Measurements from ENCODE around the gene GATM. TPM values are rescaled to one million over a fixed set of nuclear protein-coding genes. Genes with fewer than 3 reads are reported as not detected.

Gene GATM
- total and polyA plus RNA-seq, 10 donors, result 19.3 to 69.4 (median 37.6) TPM

- Histone ChIP-seq H3K36me3 (no peaks in the 10 kb centered on the region), H3K4me1 (peaks cover 0 to 11% (median 4%) of the 10 kb centered on the region in 6 donors), H3K4me3 (no peak overlapping the region), H3K9me3 (no peaks in the 10 kb centered on the region), H3K27ac (no peak overlapping the region), H3K27me3 (replicated peaks in 1 of 7) (no peaks in the 10 kb centered on the region)
- 29 to 52% (median 43%) methylated on average over 3 of the region's 3 CpGs for WGBS, 5 donors
- DNase-seq, result no peak
- TF ChIP-seq POLR2AphosphoS5 (IDR thresholded peaks at IDR 0.05), result no peak
- no peak for TF ChIP-seq CTCF (IDR thresholded peaks at IDR 0.05 in 8 of 11, conservative IDR thresholded peaks at IDR 0.05 in 3 of 11)
- no peak for TF ChIP-seq POLR2A (IDR thresholded peaks at IDR 0.05)
- intact Hi-C loops (cut with DNase I; ENCODE audit: low total_unique reads), result no loop called here
Measured at GRCh38 chr15:45333550-45333949, 44.8 kb downstream of the GATM start.

GRCh38 chr15:45332694-45333093 lies 45.6 kb downstream of the GATM start:
- Histone ChIP-seq H3K27me3 (replicated peaks in 1 of 7) (peaks cover 0 to 2% (median 0%) of the 10 kb centered on the region in 7 donors), H3K27ac (no peak overlapping the region), H3K4me3 (no peak overlapping the region), H3K36me3 (no peaks in the 10 kb centered on the region), H3K9me3 (no peaks in the 10 kb centered on the region), H3K4me1 (peaks cover 0 to 11% (median 4%) of the 10 kb centered on the region in 6 donors)
- intact Hi-C loops (cut with DNase I; ENCODE audit: low total_unique reads), result no loop called here
- no peak for DNase-seq
- WGBS, 5 donors, result 91 to 97% (median 94%) methylated on average over 12 of the region's 12 CpGs
- TF ChIP-seq POLR2A (IDR thresholded peaks at IDR 0.05) (no peak), CTCF (IDR thresholded peaks at IDR 0.05 in 8 of 11, conservative IDR thresholded peaks at IDR 0.05 in 3 of 11) (no peak), POLR2AphosphoS5 (IDR thresholded peaks at IDR 0.05) (no peak)

GRCh38 chr15:45331972-45332371 lies 46.4 kb downstream of the GATM start:
- 74 to 79% (median 76%) methylated on average over 4 of the region's 4 CpGs for WGBS, 5 donors
- no peak overlapping the region for H3K27ac ChIP-seq
- H3K36me3 ChIP-seq, result no peaks in the 10 kb centered on the region
- H3K4me1 ChIP-seq, result peaks cover 0 to 11% (median 4%) of the 10 kb centered on the region in 6 donors
- TF ChIP-seq CTCF (IDR thresholded peaks at IDR 0.05 in 8 of 11, conservative IDR thresholded peaks at IDR 0.05 in 3 of 11) (no peak), POLR2A (IDR thresholded peaks at IDR 0.05) (no peak), POLR2AphosphoS5 (IDR thresholded peaks at IDR 0.05) (no peak)
- intact Hi-C loops (cut with DNase I; ENCODE audit: low total_unique reads), result no loop called here
- no peak for DNase-seq
- H3K4me3 ChIP-seq, result no peak overlapping the region
- no peaks in the 10 kb centered on the region for H3K9me3 ChIP-seq
- peaks cover 0 to 9% (median 0%) of the 10 kb centered on the region in 7 donors for H3K27me3 ChIP-seq (replicated peaks in 1 of 7)

GRCh38 chr15:45328663-45329062 lies 49.7 kb downstream of the GATM start:
- Histone ChIP-seq H3K4me3 (no peak overlapping the region), H3K27me3 (replicated peaks in 1 of 7) (peaks cover 0 to 24% (median 0%) of the 10 kb centered on the region in 7 donors), H3K36me3 (no peaks in the 10 kb centered on the region), H3K27ac (no peak overlapping the region), H3K4me1 (peaks cover 0 to 4% (median 0%) of the 10 kb centered on the region in 6 donors), H3K9me3 (no peaks in the 10 kb centered on the region)
- 44 to 81% (median 67%) methylated on average over 2 of the region's 2 CpGs for WGBS, 5 donors
- intact Hi-C loops (cut with DNase I; ENCODE audit: low total_unique reads), result no loop called here
- DNase-seq, result no peak
- no peak for TF ChIP-seq POLR2AphosphoS5 (IDR thresholded peaks at IDR 0.05)
- no peak for TF ChIP-seq CTCF (IDR thresholded peaks at IDR 0.05 in 8 of 11, conservative IDR thresholded peaks at IDR 0.05 in 3 of 11)
- no peak for TF ChIP-seq POLR2A (IDR thresholded peaks at IDR 0.05)
